ENCODE data around the gene PTPRN2. TPM values are rescaled to one million over a fixed set of nuclear protein-coding genes. Genes with fewer than 3 reads are reported as not detected.

The PTPRN2 gene
- polyA plus RNA-seq, 1 experiment: 0.31 TPM

- DNase-seq (ENCODE audit: low read depth): no peak
- no peak for TF ChIP-seq CTCF (IDR thresholded peaks at IDR 0.05; ENCODE audit: insufficient read depth, low read depth, low read length)
- ChIA-PET POLR2A (no interaction called here), CTCF (no interaction called here)
- H3K4me3 ChIP-seq (ENCODE audit: low read depth, low read length): no peak overlapping the region
- H3K36me3 ChIP-seq (ENCODE audit: control insufficient read depth, insufficient read depth, low read length): no peaks in the 10 kb centered on the region
- no peaks in the 10 kb centered on the region for H3K27me3 ChIP-seq (ENCODE audit: control insufficient read depth, insufficient read depth, low read length)
These were observed 112.0 kb downstream of the PTPRN2 start for GRCh38 chr7:158475679-158476052.

DNA sequence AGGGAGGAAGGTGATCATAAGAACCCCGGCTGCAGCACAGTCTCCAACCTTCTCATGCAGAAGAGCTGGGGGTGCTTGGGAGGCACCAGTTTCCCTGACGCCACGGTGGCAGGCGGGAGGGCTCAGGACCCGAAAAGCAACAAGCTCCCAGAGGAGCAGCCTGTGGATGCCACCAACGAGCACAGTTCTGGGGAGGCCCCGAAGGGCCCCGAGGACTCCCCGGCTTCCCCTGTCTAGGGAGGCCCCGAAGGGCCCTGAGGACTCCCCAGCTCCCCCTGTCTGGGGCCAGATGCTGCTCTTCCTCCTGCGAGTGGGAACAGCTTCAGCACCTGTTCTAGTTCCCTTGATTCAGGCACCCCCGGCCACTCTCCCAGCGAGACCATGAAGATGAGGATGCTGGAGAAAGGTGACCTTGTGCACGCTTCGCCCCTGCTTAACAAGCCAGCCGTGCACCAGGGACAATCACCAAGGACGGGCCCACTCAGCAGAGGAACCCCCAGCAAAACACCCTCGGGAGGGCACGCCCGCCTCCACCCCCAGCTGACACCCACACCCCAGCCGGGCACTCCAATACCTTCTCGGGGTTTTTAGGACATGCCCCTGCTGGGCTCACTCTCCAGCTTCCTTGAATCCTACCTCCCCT is 112.5 kb downstream of the PTPRN2 start:
- no peak overlapping the region for H3K4me3 ChIP-seq (ENCODE audit: low read depth, low read length)
- no peaks in the 10 kb centered on the region for H3K27me3 ChIP-seq (ENCODE audit: control insufficient read depth, insufficient read depth, low read length)
- no peak for DNase-seq (ENCODE audit: low read depth)
- TF ChIP-seq CTCF (IDR thresholded peaks at IDR 0.05; ENCODE audit: insufficient read depth, low read depth, low read length): no peak
- POLR2A ChIA-PET: no interaction called here
- no peaks in the 10 kb centered on the region for H3K36me3 ChIP-seq (ENCODE audit: control insufficient read depth, insufficient read depth, low read length)
- CTCF ChIA-PET: no interaction called here

GRCh38 chr7:158474488-158474887 is 113.1 kb downstream of the PTPRN2 start:
- TF ChIP-seq CTCF (IDR thresholded peaks at IDR 0.05; ENCODE audit: insufficient read depth, low read depth, low read length): no peak
- CTCF ChIA-PET: no interaction called here
- no peak overlapping the region for H3K4me3 ChIP-seq (ENCODE audit: low read depth, low read length)
- no peaks in the 10 kb centered on the region for H3K36me3 ChIP-seq (ENCODE audit: control insufficient read depth, insufficient read depth, low read length)
- no peak for DNase-seq (ENCODE audit: low read depth)
- no peaks in the 10 kb centered on the region for H3K27me3 ChIP-seq (ENCODE audit: control insufficient read depth, insufficient read depth, low read length)
- POLR2A ChIA-PET: no interaction called here

GRCh38 chr7:158473946-158474345 is 113.7 kb downstream of the PTPRN2 start:
- ChIA-PET CTCF (no interaction called here), POLR2A (no interaction called here)

DNA sequence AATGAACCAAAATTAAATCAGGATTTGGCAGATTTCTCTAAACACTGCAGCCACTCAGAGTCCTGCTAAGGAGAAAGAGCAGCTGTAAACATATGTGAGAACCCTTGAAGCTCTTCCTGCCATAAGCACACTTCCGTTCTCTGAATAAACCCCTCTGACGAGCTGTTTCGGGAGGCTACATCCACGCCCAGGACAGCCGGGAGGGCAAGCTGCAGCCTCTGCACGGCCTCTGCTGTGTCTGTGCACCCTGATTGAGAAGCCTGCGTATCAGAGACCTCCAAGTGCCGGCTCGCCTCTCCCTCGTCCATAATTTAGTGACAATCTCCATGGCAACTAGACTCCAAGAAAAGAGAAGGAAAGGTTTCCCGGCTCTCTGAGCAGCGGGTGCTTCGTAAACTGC is 114.4 kb downstream of the PTPRN2 start:
- DNase-seq (ENCODE audit: low read depth): no peak

More at GRCh38 chr7:158473946-158474345, 113.7 kb downstream of the PTPRN2 start:
- no peaks in the 10 kb centered on the region for H3K27me3 ChIP-seq (ENCODE audit: control insufficient read depth, insufficient read depth, low read length)
- no peaks in the 10 kb centered on the region for H3K36me3 ChIP-seq (ENCODE audit: control insufficient read depth, insufficient read depth, low read length)
- H3K4me3 ChIP-seq (ENCODE audit: low read depth, low read length): no peak overlapping the region
- TF ChIP-seq CTCF (IDR thresholded peaks at IDR 0.05; ENCODE audit: insufficient read depth, low read depth, low read length): no peak
- DNase-seq (ENCODE audit: low read depth): no peak

More for the DNA sequence above, 114.4 kb downstream of the PTPRN2 start:
- no peak for TF ChIP-seq CTCF (IDR thresholded peaks at IDR 0.05; ENCODE audit: insufficient read depth, low read depth, low read length)
- Histone ChIP-seq H3K27me3 (ENCODE audit: control insufficient read depth, insufficient read depth, low read length) (no peaks in the 10 kb centered on the region), H3K36me3 (ENCODE audit: control insufficient read depth, insufficient read depth, low read length) (no peaks in the 10 kb centered on the region), H3K4me3 (ENCODE audit: low read depth, low read length) (no peak overlapping the region)
- ChIA-PET POLR2A (no interaction called here), CTCF (no interaction called here)

Data from BJ (cell line).